ENCODE data around the gene RTN4IP1. TPM values are rescaled to one million over a fixed set of nuclear protein-coding genes. Genes with fewer than 3 reads are reported as not detected.

The RTN4IP1 gene
- total and polyA plus RNA-seq, 2 of the 13 experiments (the other 11 are each of a cell fraction or from before 2014, with no cell fraction given): 5.5 to 17.2 TPM

DNA sequence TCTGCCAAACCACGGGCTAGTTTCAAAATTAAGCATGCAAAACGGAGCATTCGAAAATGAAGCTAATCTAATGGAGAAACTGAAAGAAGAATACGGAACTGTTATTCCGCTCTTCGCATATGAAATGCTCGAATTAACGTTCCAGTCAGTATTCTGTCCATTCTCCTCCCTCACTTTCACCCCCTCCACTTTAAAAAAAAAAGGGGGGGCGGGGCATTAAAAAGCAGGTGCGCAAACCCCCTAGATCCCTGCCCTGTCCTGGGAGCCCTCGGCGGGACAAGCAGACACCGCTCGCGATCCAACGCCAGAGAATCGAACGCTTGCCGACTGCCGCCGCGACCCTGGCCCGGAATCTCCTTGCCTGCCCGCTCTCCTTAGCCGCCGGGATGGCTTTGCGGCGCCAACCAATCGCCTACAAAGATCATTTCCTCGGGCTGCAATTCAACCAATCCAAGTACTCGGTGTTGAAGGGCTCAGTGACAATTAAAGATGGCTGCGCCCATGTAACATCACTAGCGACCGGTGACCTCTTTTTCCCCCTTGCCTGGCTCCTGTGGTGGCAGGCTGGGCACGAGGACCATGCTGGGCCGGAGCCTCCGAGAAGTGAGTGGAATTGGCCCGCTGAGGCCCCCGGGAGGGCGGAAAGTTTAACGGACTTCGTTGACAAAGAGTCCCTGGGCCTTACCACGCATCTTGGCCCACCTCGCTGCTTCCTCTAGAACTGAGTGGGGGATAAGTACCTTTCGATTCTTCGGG is at the start of gene RTN4IP1, which contains the start of gene QRSL1 (continued):
- TF ChIP-seq ZBTB40 (IDR thresholded peaks at IDR 0.05) (no peak), ZBTB40 (CRISPR knock-in tag; IDR thresholded peaks at IDR 0.05) (peak; percentile 31; the same call in 1 of the 2 replicates), AHR (CRISPR knock-in tag; IDR thresholded peaks at IDR 0.05) (no peak), MATR3 (CRISPR knock-in tag; IDR thresholded peaks at IDR 0.05) (no peak), KMT2B (CRISPR knock-in tag; IDR thresholded peaks at IDR 0.05) (peak; percentile 91), YY1 (IDR thresholded peaks at IDR 0.05; ENCODE audit: insufficient read depth, insufficient replicate concordance, low read depth, low read length) (peak; percentile 99), BRD4 (CRISPR knock-in tag; IDR thresholded peaks at IDR 0.05) (peak; percentile 90; the same call in 1 of the 2 replicates), GABPB1 (CRISPR knock-in tag; IDR thresholded peaks at IDR 0.05) (peak; percentile 57), REXO4 (CRISPR knock-in tag; IDR thresholded peaks at IDR 0.05; ENCODE audit: borderline replicate concordance) (no peak), HNRNPLL (IDR thresholded peaks at IDR 0.05; ENCODE audit: low read depth, low read length, poor library complexity, severe bottlenecking) (peak; percentile 57), FOXO1 (CRISPR knock-in tag; IDR thresholded peaks at IDR 0.05) (no peak), ATF4 (CRISPR knock-in tag; IDR thresholded peaks at IDR 0.05) (0 out of 4 replicates have a peak, but pooled peaks of 1 of the 2 experiments have one; percentile 31), KDM5A (IDR thresholded peaks at IDR 0.05; ENCODE audit: borderline replicate concordance, low read length) (peak; percentile 99)
- TF ChIP-seq, protein P1, sequence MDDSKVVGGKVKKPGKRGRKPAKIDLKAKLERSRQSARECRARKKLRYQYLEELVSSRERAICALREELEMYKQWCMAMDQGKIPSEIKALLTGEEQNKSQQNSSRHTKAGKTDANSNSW (CRISPR knock-in tag; IDR thresholded peaks at IDR 0.05; ENCODE audit: borderline replicate concordance): no peak
- TF ChIP-seq, protein P2, sequence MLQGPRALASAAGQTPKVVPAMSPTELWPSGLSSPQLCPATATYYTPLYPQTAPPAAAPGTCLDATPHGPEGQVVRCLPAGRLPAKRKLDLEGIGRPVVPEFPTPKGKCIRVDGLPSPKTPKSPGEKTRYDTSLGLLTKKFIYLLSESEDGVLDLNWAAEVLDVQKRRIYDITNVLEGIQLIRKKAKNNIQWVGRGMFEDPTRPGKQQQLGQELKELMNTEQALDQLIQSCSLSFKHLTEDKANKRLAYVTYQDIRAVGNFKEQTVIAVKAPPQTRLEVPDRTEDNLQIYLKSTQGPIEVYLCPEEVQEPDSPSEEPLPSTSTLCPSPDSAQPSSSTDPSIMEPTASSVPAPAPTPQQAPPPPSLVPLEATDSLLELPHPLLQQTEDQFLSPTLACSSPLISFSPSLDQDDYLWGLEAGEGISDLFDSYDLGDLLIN (CRISPR knock-in tag; IDR thresholded peaks at IDR 0.05; ENCODE audit: borderline replicate concordance): peak; percentile 83; the same call in 1 of the 2 replicates
- TF ChIP-seq, protein P3, sequence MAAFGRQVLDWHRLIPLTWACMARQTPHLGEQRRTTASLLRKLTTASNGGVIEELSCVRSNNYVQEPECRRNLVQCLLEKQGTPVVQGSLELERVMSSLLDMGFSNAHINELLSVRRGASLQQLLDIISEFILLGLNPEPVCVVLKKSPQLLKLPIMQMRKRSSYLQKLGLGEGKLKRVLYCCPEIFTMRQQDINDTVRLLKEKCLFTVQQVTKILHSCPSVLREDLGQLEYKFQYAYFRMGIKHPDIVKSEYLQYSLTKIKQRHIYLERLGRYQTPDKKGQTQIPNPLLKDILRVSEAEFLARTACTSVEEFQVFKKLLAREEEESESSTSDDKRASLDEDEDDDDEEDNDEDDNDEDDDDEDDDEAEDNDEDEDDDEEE (CRISPR knock-in tag; IDR thresholded peaks at IDR 0.05): peak; percentile 67; the same call in 1 of the 2 replicates

Measured in HepG2 (cell line).